Mammary epithelial cell (primary cell): ENCODE measurements around the gene AUH.

Experiments
- CTCF ChIP-seq, 2 donors: IDR thresholded peaks in 1 of 2; conservative IDR thresholded peaks in 1 of 2; 2 replicates each; pipeline ENCODE4 v1.5.1; 2011 to 2012; ENCODE audit warnings: inconsistent platforms in 2 of 2, low read length in 2 of 2, mild to moderate bottlenecking in 2 of 2, control low read depth in 1 of 2, low read depth in 1 of 2; ENCODE audit not compliant: insufficient read depth in 1 of 2; ENCODE audit errors: extremely low read depth in 1 of 2
- EZH2 ChIP-seq: IDR thresholded peaks from 2 replicates; pipeline ENCODE4 v1.6.1; 2012; ENCODE audit warnings: low read length, inconsistent platforms, borderline replicate concordance

DNA sequence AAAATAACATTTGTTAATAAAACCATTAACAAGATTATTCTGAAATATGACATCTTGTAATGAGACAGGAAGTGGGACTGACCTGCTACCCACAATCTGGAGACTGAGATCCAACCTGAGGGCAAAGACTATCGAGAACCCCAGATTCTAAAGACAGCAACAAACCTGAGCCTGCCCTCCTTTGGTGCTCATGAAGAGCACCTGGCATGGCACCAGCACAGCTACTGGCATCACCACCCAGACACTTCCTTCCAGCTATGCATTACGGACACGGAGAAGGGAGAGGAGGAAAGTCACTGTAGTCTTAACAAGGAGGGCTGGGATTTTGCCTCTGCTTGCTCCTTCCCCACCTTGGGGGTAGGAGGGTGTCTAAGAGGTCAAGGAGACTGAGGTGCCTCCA is 105.5 kb downstream of the AUH start:
- TF ChIP-seq CTCF (conservative IDR thresholded peaks at IDR 0.05 in 1 of 2, IDR thresholded peaks at IDR 0.05 in 1 of 2; ENCODE audit: extremely low read depth in 1 of 2, insufficient read depth in 1 of 2, low read depth in 1 of 2, low read length in 2 of 2) (no peak), EZH2 (no peak)
